Measurements from ENCODE around the gene PXDN.

- no peak for TF ChIP-seq CTCF (IDR thresholded peaks at IDR 0.05)
- no peak for TF ChIP-seq POLR2A (IDR thresholded peaks at IDR 0.05)
- no peak for TF ChIP-seq POLR2AphosphoS5 (IDR thresholded peaks at IDR 0.05)
- TF ChIP-seq EP300 (IDR thresholded peaks at IDR 0.05; ENCODE audit: low read depth) = no peak
Observed at GRCh38 chr2:1717113-1717512, 27.2 kb downstream of the PXDN start.
